IMR-90 (cell line): ENCODE data around the gene LRRC73.

ENCODE experiments used
- BHLHE40 ChIP-seq: fragments of 150-350 bp; IDR thresholded peaks from 2 replicates; pipeline ENCODE4 v1.6.1; 2016; ENCODE audit warnings: mild to moderate bottlenecking, low read depth, low read length
- CEBPB ChIP-seq: IDR thresholded peaks from 2 replicates; pipeline ENCODE4 v1.6.1; 2012; ENCODE audit warnings: low read depth, low read length, improper control_type of control experiment
- MAZ ChIP-seq: IDR thresholded peaks from 2 replicates; pipeline ENCODE4 v1.6.1; 2012; ENCODE audit warnings: low read depth, mild to moderate bottlenecking, low read length, improper control_type of control experiment, moderate library complexity, borderline replicate concordance
- MXI1 ChIP-seq: IDR thresholded peaks from 2 replicates; pipeline ENCODE4 v1.6.1; 2012; ENCODE audit warnings: low read depth, mild to moderate bottlenecking, low read length, moderate library complexity, borderline replicate concordance
- POLR2A ChIP-seq: IDR thresholded peaks from 2 replicates; pipeline ENCODE4 v1.6.1; 2012; ENCODE audit warnings: mild to moderate bottlenecking, low read depth, low read length
- SMC3 ChIP-seq: fragments of 150-350 bp; IDR thresholded peaks from 2 replicates; pipeline ENCODE4 v1.6.1; 2016; ENCODE audit warnings: low read depth, mild to moderate bottlenecking, antibody characterized with exemption, low read length, moderate library complexity
- TF ChIP-seq, protein P1 (sequence below): conservative IDR thresholded peaks from 2 replicates; pipeline ENCODE4 v1.5.1; 2012; ENCODE audit warnings: mild to moderate bottlenecking, low read depth, low read length, improper control_type of control experiment
- TF ChIP-seq, protein P2 (sequence below): fragments of 150-350 bp; IDR thresholded peaks from 2 replicates; pipeline ENCODE4 v1.6.1; 2016; ENCODE audit warnings: low read depth, mild to moderate bottlenecking, low read length, moderate library complexity, borderline replicate concordance
- TF ChIP-seq, protein P3 (sequence below): fragments of 150-350 bp; IDR thresholded peaks from 2 replicates; pipeline ENCODE4 v1.6.1; 2017; ENCODE audit warnings: mild to moderate bottlenecking, antibody characterized with exemption, low read length, low read depth

DNA sequence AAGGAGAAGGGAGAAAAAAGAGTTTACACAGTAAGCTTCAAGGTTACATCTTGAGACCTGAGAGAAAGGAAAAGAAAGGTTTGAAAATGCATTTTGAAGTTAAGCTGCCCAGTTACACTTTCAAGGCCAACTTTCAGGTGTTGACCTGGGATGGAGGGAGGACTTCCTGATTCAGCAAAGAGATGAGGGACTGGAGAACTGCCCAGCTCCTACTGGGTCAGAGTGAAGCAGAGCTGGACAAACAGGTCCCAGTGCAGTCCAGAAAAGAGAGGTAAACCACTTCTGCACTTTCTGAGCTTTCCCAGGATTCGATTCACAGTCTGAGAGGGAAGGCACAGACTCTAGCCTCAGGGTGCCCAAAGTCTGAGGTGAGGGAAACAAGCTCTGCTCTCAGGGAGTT, 38.7 kb downstream of the LRRC73 start:
- TF ChIP-seq, protein P1, sequence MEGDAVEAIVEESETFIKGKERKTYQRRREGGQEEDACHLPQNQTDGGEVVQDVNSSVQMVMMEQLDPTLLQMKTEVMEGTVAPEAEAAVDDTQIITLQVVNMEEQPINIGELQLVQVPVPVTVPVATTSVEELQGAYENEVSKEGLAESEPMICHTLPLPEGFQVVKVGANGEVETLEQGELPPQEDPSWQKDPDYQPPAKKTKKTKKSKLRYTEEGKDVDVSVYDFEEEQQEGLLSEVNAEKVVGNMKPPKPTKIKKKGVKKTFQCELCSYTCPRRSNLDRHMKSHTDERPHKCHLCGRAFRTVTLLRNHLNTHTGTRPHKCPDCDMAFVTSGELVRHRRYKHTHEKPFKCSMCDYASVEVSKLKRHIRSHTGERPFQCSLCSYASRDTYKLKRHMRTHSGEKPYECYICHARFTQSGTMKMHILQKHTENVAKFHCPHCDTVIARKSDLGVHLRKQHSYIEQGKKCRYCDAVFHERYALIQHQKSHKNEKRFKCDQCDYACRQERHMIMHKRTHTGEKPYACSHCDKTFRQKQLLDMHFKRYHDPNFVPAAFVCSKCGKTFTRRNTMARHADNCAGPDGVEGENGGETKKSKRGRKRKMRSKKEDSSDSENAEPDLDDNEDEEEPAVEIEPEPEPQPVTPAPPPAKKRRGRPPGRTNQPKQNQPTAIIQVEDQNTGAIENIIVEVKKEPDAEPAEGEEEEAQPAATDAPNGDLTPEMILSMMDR, result no peak
- TF ChIP-seq POLR2A (no peak), BHLHE40 (no peak), CEBPB (no peak), MXI1 (no peak), SMC3 (no peak), MAZ (no peak)
- TF ChIP-seq, protein P2, sequence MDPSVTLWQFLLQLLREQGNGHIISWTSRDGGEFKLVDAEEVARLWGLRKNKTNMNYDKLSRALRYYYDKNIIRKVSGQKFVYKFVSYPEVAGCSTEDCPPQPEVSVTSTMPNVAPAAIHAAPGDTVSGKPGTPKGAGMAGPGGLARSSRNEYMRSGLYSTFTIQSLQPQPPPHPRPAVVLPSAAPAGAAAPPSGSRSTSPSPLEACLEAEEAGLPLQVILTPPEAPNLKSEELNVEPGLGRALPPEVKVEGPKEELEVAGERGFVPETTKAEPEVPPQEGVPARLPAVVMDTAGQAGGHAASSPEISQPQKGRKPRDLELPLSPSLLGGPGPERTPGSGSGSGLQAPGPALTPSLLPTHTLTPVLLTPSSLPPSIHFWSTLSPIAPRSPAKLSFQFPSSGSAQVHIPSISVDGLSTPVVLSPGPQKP, result no peak
- TF ChIP-seq, protein P3, sequence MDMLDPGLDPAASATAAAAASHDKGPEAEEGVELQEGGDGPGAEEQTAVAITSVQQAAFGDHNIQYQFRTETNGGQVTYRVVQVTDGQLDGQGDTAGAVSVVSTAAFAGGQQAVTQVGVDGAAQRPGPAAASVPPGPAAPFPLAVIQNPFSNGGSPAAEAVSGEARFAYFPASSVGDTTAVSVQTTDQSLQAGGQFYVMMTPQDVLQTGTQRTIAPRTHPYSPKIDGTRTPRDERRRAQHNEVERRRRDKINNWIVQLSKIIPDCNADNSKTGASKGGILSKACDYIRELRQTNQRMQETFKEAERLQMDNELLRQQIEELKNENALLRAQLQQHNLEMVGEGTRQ, result no peak
